Activated naive CD8-positive, alpha-beta T cell (primary cell): ENCODE data around the gene HOXD11.

Source experiments
- H3K27ac Mint-ChIP-seq: one replicate; pipeline ENCODE4 v1.8.0; 2021; ENCODE audit warnings: mixed read lengths
- H3K27me3 Mint-ChIP-seq: one replicate; pipeline ENCODE4 v1.8.0; 2021; ENCODE audit warnings: mixed read lengths
- H3K36me3 Mint-ChIP-seq: one replicate; pipeline ENCODE4 v1.8.0; 2021; ENCODE audit warnings: mixed read lengths
- H3K4me1 Mint-ChIP-seq: one replicate; pipeline ENCODE4 v1.8.0; 2021; ENCODE audit warnings: low read depth, mixed read lengths
- H3K4me3 Mint-ChIP-seq: one replicate; pipeline ENCODE4 v1.8.0; 2021; ENCODE audit warnings: mild to moderate bottlenecking, mixed read lengths
- H3K9me3 Mint-ChIP-seq: one replicate; pipeline ENCODE4 v1.8.0; 2021; ENCODE audit warnings: low read depth, mixed read lengths

HOXD11 gene

GRCh38 chr2:176106581-176107539 is at the start of gene HOXD11:
Gene HOXD11 (plus strand): TSS chr2:176107280. CDS start chr2:176107356, 76 bp downstream.
- peaks cover 32% of the 10 kb centered on the region for H3K4me1 Mint-ChIP-seq
- peak within 1 kb of the TSS; percentile 84 for H3K4me3 Mint-ChIP-seq
- H3K36me3 Mint-ChIP-seq, result peaks cover 2% of the 10 kb centered on the region
- peak within 1 kb of the TSS; percentile 41 for H3K27ac Mint-ChIP-seq
- no peaks in the 10 kb centered on the region for H3K9me3 Mint-ChIP-seq
- peaks cover 61% of the 10 kb centered on the region for H3K27me3 Mint-ChIP-seq

GRCh38 chr2:176063958-176064357 is 43.1 kb upstream of the HOXD11 start:
- Mint-ChIP-seq H3K4me1 (peaks cover 10% of the 10 kb centered on the region), H3K9me3 (no peaks in the 10 kb centered on the region), H3K27ac (no peak overlapping the region), H3K27me3 (peaks cover 38% of the 10 kb centered on the region), H3K36me3 (no peaks in the 10 kb centered on the region), H3K4me3 (no peak overlapping the region)

DNA sequence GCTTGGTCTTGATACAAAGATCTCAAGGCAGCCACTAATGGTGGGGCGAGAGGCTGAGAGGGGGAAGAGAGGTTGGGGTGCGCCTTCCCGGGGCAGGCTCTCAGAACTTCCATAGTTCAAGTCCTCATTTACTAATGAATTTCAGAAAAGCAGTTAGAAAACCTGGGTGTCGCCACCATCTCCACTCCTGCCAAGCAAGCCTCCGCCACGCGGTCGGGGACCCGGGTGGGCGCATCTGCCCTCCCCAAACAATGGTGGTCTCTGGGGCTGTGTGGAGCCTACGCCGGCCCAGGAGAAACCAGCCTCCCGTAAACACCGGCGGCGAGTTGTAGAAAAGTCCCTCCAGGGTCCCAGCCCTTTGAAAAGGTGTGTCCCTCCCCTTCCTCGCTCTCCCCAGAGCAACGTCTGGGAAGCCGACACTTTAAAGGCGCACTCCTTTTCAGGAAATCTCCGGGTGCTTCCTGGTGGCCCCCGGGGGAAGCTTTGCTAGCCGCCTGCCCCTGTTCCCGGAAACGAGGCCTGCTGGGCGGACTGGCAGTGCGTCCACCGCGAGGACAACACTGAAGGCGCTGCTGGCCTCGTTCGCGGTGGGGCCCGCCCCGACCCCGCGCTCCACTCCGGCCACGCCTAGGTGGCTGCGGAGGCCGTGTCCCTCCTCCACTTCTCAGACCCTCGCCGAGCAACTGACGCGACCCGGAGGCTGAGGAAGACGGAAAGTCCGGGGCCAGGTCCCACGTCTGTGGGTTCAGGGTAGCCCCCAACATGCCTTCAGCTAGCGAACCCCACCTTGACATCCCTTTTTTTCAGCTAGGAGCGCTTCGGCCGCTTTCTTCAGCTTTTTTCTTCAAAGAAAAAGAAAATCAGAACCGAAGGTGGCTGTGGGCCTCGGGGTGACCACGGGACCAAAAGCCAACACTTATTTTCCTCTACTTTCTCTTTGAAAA is 40.2 kb upstream of the HOXD11 start:
- H3K27ac Mint-ChIP-seq, result no peak overlapping the region
- no peaks in the 10 kb centered on the region for H3K36me3 Mint-ChIP-seq
- peak overlapping the region; percentile 13 for H3K4me3 Mint-ChIP-seq
- H3K27me3 Mint-ChIP-seq, result peaks cover 55% of the 10 kb centered on the region
- H3K4me1 Mint-ChIP-seq, result peaks cover 10% of the 10 kb centered on the region
- no peaks in the 10 kb centered on the region for H3K9me3 Mint-ChIP-seq

DNA sequence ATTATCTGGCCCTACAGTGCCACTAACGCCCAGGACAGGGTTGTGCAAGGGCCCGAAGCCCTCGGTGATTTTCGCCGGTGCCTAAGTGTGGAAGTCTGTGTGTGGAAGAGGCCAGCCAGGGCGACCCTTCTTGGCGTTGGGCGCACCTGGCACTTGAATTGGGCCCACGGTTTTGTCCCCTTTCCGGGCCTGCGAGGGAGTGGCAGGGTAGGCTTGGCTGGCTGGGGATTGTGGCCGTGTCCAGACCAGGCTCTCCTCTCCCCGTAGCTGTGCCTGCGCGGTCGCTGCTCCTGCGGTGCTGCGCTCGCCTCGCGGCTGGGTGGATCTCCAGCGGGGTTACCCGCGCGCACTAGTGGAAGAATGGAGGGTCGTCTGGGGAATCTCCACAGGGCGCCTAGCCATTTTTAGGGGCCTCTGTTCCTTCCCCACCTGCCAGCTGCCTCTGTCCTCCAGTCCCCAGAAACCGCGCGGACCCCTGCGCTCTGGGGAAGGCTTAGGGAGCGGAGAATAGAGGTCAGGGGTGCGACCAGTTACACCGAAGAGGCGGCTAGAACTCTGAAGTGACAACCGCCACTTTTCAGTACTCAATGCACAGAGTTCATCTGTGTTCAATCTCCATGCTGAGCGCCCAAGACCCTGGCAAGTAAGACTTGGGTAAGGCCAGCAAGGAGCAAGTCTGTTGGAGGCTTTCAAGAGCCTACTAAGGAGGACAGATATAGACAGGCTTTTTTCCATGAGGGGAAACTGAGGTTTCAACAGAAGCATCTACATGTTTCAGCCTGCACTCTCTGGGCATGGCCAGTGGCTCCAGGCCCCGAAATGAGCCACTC is 39.3 kb upstream of the HOXD11 start:
- Mint-ChIP-seq H3K36me3 (no peaks in the 10 kb centered on the region), H3K27me3 (peaks cover 52% of the 10 kb centered on the region), H3K9me3 (no peaks in the 10 kb centered on the region), H3K4me1 (peaks cover 12% of the 10 kb centered on the region), H3K4me3 (peak overlapping the region; percentile 13), H3K27ac (no peak overlapping the region)

GRCh38 chr2:176068419-176068832 is 38.7 kb upstream of the HOXD11 start:
- H3K36me3 Mint-ChIP-seq, result no peaks in the 10 kb centered on the region
- H3K27ac Mint-ChIP-seq, result no peak overlapping the region
- no peaks in the 10 kb centered on the region for H3K9me3 Mint-ChIP-seq
- no peak overlapping the region for H3K4me3 Mint-ChIP-seq
- H3K27me3 Mint-ChIP-seq, result peaks cover 54% of the 10 kb centered on the region
- H3K4me1 Mint-ChIP-seq, result peaks cover 12% of the 10 kb centered on the region

- peaks cover 11% of the 10 kb centered on the region for H3K4me1 Mint-ChIP-seq
- peaks cover 7% of the 10 kb centered on the region for H3K9me3 Mint-ChIP-seq
- no peak overlapping the region for H3K27ac Mint-ChIP-seq
- H3K27me3 Mint-ChIP-seq, result peaks cover 61% of the 10 kb centered on the region
- H3K36me3 Mint-ChIP-seq, result peaks cover 3% of the 10 kb centered on the region
- H3K4me3 Mint-ChIP-seq, result no peak overlapping the region
Measured at GRCh38 chr2:176071330-176072291, 35.5 kb upstream of the HOXD11 start.

DNA sequence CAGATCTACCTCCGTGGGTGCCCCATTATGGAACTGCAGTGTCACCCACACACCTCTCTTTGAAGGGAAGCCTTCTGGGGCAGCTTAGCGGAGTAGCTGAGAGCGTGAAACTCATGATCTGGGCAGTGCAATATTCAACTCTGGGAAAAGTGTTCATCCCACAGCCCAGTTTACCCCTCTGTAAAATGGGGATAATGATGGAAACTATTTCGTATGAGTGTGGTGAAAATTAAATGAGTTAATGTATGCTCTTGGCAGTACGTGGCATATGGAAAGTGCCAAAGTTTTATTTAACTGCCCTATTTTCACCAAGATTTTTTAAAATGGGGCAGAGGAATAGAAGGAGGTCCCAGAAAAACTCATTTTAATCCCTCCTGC is 34.8 kb upstream of the HOXD11 start:
- Mint-ChIP-seq H3K4me3 (no peak overlapping the region), H3K4me1 (peaks cover 11% of the 10 kb centered on the region), H3K27ac (no peak overlapping the region), H3K27me3 (peaks cover 65% of the 10 kb centered on the region), H3K9me3 (peaks cover 7% of the 10 kb centered on the region), H3K36me3 (peaks cover 3% of the 10 kb centered on the region)

DNA sequence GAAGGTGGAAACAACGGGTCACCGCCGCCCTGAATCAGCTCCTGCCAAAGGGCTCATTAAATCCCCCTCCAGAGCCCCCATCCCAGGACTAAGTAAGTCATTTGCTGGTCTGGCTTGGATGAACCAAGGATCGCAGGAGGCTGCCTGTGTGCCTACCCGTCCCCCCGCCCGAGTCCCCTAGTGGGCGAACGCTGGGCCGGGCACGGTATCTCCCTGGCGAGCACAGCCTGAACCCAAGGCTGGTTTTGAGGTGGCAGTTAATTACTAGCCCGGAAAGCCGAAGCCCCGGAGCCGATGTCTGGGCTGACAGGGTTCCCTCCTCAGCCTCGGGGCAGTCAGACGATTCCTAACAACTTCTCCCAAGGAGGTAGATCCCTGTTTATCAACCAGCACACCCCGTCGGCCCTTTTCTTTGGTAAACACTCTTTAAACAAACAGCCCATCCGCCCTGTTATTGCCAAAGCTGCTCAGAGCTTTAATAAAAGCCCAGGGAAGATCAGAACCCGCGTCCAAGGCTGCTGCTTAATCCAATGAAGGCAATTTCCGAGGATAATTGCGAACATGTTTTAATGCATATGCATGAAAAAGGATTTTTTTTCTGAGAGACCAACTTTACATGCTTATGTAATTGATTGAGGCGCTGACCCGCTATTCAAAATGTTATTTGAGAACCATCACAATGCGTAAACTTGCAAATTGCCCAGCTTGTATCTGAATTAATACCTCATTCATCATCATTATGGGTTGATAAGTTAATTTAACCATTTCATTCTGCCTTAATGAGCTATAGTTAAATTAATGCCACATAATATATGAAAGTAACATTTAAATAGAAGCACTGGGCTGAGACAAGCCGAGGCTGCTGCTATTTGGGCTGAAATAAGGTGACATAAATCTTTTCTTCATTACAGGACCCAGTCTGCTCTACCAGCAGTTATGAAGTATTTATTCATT is 33.9 kb upstream of the HOXD11 start:
- no peak overlapping the region for H3K27ac Mint-ChIP-seq
- peaks cover 9% of the 10 kb centered on the region for H3K9me3 Mint-ChIP-seq
- H3K4me1 Mint-ChIP-seq, result peaks cover 7% of the 10 kb centered on the region
- no peak overlapping the region for H3K4me3 Mint-ChIP-seq
- peaks cover 66% of the 10 kb centered on the region for H3K27me3 Mint-ChIP-seq
- peaks cover 3% of the 10 kb centered on the region for H3K36me3 Mint-ChIP-seq

GRCh38 chr2:176074919-176075425 is 32.1 kb upstream of the HOXD11 start:
- peaks cover 14% of the 10 kb centered on the region for H3K36me3 Mint-ChIP-seq
- no peak overlapping the region for H3K4me3 Mint-ChIP-seq
- peaks cover 63% of the 10 kb centered on the region for H3K27me3 Mint-ChIP-seq
- peaks cover 10% of the 10 kb centered on the region for H3K4me1 Mint-ChIP-seq
- peaks cover 15% of the 10 kb centered on the region for H3K9me3 Mint-ChIP-seq
- no peak overlapping the region for H3K27ac Mint-ChIP-seq

- peaks cover 58% of the 10 kb centered on the region for H3K27me3 Mint-ChIP-seq
- peaks cover 14% of the 10 kb centered on the region for H3K36me3 Mint-ChIP-seq
- H3K4me3 Mint-ChIP-seq, result no peak overlapping the region
- H3K9me3 Mint-ChIP-seq, result peaks cover 15% of the 10 kb centered on the region
- no peak overlapping the region for H3K27ac Mint-ChIP-seq
- peaks cover 10% of the 10 kb centered on the region for H3K4me1 Mint-ChIP-seq
Measured at GRCh38 chr2:176075481-176075880, 31.6 kb upstream of the HOXD11 start.

GRCh38 chr2:176076063-176076462 is 31.0 kb upstream of the HOXD11 start:
- Mint-ChIP-seq H3K27me3 (peaks cover 55% of the 10 kb centered on the region), H3K4me3 (no peak overlapping the region), H3K36me3 (peaks cover 14% of the 10 kb centered on the region), H3K27ac (no peak overlapping the region), H3K4me1 (peaks cover 10% of the 10 kb centered on the region), H3K9me3 (peaks cover 15% of the 10 kb centered on the region)

DNA sequence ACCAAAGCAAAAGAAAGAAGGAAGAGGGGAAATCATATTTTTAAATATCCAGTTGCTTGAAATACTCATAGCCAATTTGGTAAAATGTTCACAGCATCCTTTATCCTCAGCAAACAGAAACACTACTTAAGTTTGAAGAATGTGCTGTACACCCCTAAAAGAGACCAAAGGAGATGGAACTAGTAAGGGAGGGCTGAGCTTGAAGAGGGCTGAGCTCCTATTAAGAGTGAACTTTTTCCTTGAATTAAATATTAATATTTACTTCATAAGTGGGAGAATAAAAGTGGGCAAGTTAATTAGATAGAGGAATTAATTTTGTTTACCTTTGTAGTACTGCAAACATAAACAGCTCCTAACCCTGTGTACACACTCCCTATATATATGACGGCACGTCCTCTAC is 30.3 kb upstream of the HOXD11 start:
- Mint-ChIP-seq H3K36me3 (peaks cover 14% of the 10 kb centered on the region), H3K27ac (no peak overlapping the region), H3K4me3 (no peak overlapping the region), H3K27me3 (peaks cover 55% of the 10 kb centered on the region), H3K4me1 (peaks cover 10% of the 10 kb centered on the region), H3K9me3 (peaks cover 15% of the 10 kb centered on the region)
